Measurements from ENCODE around the gene HDAC4. TPM values are rescaled to one million over a fixed set of nuclear protein-coding genes. Genes with fewer than 3 reads are reported as not detected.

The HDAC4 gene
- total and polyA plus RNA-seq, 9 of the 15 experiments (the other 6 are each of a cell fraction or from before 2014, with no cell fraction given) = 0.11 to 20.2 (median 4.0) TPM

GRCh38 chr2:239035997-239036731, 364.7 kb downstream of the HDAC4 start:
- BruUV-seq (replicated peaks) = no TSS peak
- CTCF ChIA-PET (ENCODE audit: low intra/inter-chr PET ratio) = no interaction called here
- Histone ChIP-seq H4K20me1 (replicated peaks; ENCODE audit: control insufficient read depth, insufficient read depth, low read length) (no peaks in the 10 kb centered on the region; the same call in 1 of the 2 replicates), H3K79me2 (ENCODE audit: control insufficient read depth, insufficient read depth, low read length) (no peaks in the 10 kb centered on the region), H3K9ac (ENCODE audit: insufficient read depth in 1 of 2, low read depth in 2 of 2, low read length in 2 of 2) (no peak overlapping the region), H3K36me3 (ENCODE audit: control insufficient read depth, insufficient read depth, low read length) (no peaks in the 10 kb centered on the region), H3K4me2 (ENCODE audit: insufficient read depth, low read length) (no peak overlapping the region), H2AFZ (ENCODE audit: low read depth, low read length) (no peak overlapping the region), H3K9me1 (ENCODE audit: control insufficient read depth, insufficient read depth, low read length) (no peaks in the 10 kb centered on the region), H3K27me3 (ENCODE audit: control insufficient read depth in 2 of 2, insufficient read depth in 2 of 2, low read length in 2 of 2) (peaks cover 9 to 34% of the 10 kb centered on the region in 2 experiments; a peak in 3 of 5 replicates), H3K4me1 (replicated peaks in 1 of 2; ENCODE audit: control insufficient read depth in 2 of 2, insufficient read depth in 2 of 2, low read length in 2 of 2) (peaks cover 0 to 8% of the 10 kb centered on the region in 2 experiments; a peak in 2 of 5 replicates), H3K4me3 (no peak overlapping the region), H3K9me3 (replicated peaks; ENCODE audit: control insufficient read depth, insufficient read depth, low read depth, low read length) (no peaks in the 10 kb centered on the region), H3K27ac (ENCODE audit: extremely low read depth, low read depth, low read length) (no peak overlapping the region)
- ATAC-seq = no peak
- DNase-seq (ENCODE audit: extremely low read depth in 1 of 4, low spot score in 3 of 4) = no peak
- no peak for FAIRE-seq
- in situ Hi-C loops (cut with MboI) = no loop called here
- no peak for TF ChIP-seq ZNF76 (CRISPR knock-in tag; IDR thresholded peaks at IDR 0.05; ENCODE audit: borderline replicate concordance)
- TF ChIP-seq ZNF347 (CRISPR knock-in tag; IDR thresholded peaks at IDR 0.05; ENCODE audit: low read depth) = no peak
- TF ChIP-seq CBX5 (IDR thresholded peaks at IDR 0.05; ENCODE audit: borderline replicate concordance, low read depth) = no peak
- TF ChIP-seq RCOR1 (IDR thresholded peaks at IDR 0.05; ENCODE audit: borderline replicate concordance in 1 of 2, low read depth in 2 of 2, low read length in 2 of 2) = no peak
- TF ChIP-seq TAF9B (IDR thresholded peaks at IDR 0.05; ENCODE audit: partially characterized antibody) = no peak
- TF ChIP-seq ZNF449 (CRISPR knock-in tag; IDR thresholded peaks at IDR 0.05) = no peak
- TF ChIP-seq STAT5A (IDR thresholded peaks at IDR 0.05; ENCODE audit: borderline replicate concordance, low read length) = no peak
- TF ChIP-seq ZEB2 (IDR thresholded peaks at IDR 0.05) = no peak
- no peak for TF ChIP-seq POLR3A (IDR thresholded peaks at IDR 0.05; ENCODE audit: borderline replicate concordance, extremely low read depth, insufficient read depth, insufficient read length)
- intact Hi-C loops (cut with micrococcal nuclease) = loop anchor here (10.0 kb wide), 1 partner anchor 229 kb away; no protein-coding TSS in a partner anchor
- 13% methylated on average over 6 of the region's 15 CpGs for WGBS (ENCODE audit: insufficient coverage, low coverage, missing lambda C conversion rate)
- POLR2A ChIA-PET = interaction anchor here (0.6 kb wide), 1 partner anchor 174 kb away, joined by 4 read pairs; no protein-coding TSS in a partner anchor
